A673 (cell line): ENCODE data around the gene JMJD6.

ENCODE experiments used
- CTCF ChIP-seq: fragments of 300-800, 200-600 bp; sonication (generic); conservative IDR thresholded peaks from 2 replicates; pipeline ENCODE4 v1.5.1; 2017; ENCODE audit warnings: low read depth, mild to moderate bottlenecking, antibody characterized with exemption, low read length, moderate library complexity, mixed read lengths
- EZH2 ChIP-seq: fragments of 200-600 bp; sonication (generic); IDR thresholded peaks from 2 replicates; pipeline ENCODE4 v1.6.1; 2017; ENCODE audit warnings: borderline replicate concordance, low read depth, mild to moderate bottlenecking, mixed read lengths, antibody characterized with exemption, low read length; ENCODE audit not compliant: poor library complexity, severe bottlenecking

GRCh38 chr17:76688165-76688622, 38.2 kb downstream of the JMJD6 start:
- TF ChIP-seq EZH2 (no peak), CTCF (no peak)
